Gastrocnemius medialis (tissue), 4 donors: ENCODE data around the gene AMZ1.

Experiments
- POLR2A ChIP-seq, 2 donors: fragments of 450-650 bp; IDR thresholded peaks; one replicate each; pipeline ENCODE4 v1.6.1; 2017; ENCODE audit warnings: antibody characterized with exemption in 2 of 2, mild to moderate bottlenecking in 2 of 2, moderate library complexity in 2 of 2
- TF ChIP-seq, protein P1 (sequence below), 5 experiments: fragments of 450-650 bp in 3 of 5; fragments of 200-600 bp in 2 of 5; sonication (generic) in 2 of 5; IDR thresholded peaks in 4 of 5; conservative IDR thresholded peaks in 1 of 5; 1 replicate in 4 of 5; 2 replicates in 1 of 5; pipeline ENCODE4 v1.5.1; 2016 to 2019; ENCODE audit warnings: antibody characterized with exemption in 5 of 5, mild to moderate bottlenecking in 3 of 5, moderate library complexity in 3 of 5

DNA sequence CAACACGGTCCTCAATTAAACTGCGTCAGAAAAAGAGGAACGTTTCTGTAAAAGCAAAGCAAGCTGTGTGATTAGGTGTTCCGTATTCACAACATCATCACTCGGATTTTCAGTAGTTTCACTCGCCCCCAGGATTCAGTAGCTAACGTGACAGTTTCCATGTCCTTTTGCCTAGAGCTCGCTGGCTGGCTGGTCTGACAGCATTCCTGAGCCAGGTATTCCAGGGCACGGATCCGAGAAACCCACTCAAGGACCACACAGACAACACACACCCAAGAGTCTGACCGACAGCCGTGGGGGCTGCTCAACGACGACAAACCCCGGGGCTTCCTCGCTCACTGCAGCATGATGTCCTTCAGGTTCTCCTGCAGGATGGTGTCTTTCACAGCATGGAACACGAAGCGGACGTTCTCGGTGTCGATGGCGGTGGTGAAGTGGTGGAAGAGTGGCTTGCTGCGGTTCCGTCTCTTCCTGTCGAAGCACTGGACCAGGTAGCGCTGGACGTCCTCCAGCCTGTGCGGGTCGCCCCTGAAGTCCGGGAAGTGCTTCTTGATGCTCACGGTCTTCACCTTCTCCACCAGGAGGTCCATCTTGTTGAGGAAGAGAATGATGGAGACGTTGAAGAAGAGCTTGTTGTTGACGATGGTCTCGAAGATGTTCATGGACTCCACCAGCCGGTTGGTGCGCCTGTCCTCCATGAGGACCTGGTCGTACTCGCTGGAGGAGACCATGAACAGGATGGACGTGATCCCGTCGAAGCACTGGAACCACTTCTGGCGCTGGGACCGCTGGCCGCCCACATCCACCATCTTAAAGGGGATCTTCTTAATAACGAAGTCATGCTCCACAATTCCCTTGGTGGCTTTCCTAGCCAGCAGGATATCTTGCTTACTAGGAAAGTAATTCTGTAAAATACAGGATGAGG lies 43.1 kb downstream of the AMZ1 start:
- no peak for TF ChIP-seq POLR2A (IDR thresholded peaks at IDR 0.05)
- TF ChIP-seq, protein P1, sequence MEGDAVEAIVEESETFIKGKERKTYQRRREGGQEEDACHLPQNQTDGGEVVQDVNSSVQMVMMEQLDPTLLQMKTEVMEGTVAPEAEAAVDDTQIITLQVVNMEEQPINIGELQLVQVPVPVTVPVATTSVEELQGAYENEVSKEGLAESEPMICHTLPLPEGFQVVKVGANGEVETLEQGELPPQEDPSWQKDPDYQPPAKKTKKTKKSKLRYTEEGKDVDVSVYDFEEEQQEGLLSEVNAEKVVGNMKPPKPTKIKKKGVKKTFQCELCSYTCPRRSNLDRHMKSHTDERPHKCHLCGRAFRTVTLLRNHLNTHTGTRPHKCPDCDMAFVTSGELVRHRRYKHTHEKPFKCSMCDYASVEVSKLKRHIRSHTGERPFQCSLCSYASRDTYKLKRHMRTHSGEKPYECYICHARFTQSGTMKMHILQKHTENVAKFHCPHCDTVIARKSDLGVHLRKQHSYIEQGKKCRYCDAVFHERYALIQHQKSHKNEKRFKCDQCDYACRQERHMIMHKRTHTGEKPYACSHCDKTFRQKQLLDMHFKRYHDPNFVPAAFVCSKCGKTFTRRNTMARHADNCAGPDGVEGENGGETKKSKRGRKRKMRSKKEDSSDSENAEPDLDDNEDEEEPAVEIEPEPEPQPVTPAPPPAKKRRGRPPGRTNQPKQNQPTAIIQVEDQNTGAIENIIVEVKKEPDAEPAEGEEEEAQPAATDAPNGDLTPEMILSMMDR (IDR thresholded peaks at IDR 0.05 in 4 of 5, conservative IDR thresholded peaks at IDR 0.05 in 1 of 5), result no peak
